M059J (cell line): ENCODE results near the gene DLGAP3. TPM values are rescaled to one million over a fixed set of nuclear protein-coding genes. Genes with fewer than 3 reads are reported as not detected.
"Not testable (repeated sequence)": the region's sequence is repeated elsewhere in the genome, so short reads cannot be mapped to it uniquely, and the experiment has no call there.

Experiments used
- DNase-seq: peaks from one replicate; pipeline ENCODE4 v3.0.0-alpha.2; 2012; ENCODE audit warnings: low read depth
- total RNA-seq: library from RNA; depleted of rRNA; stranded (reverse); fragments of >200 nt; shearing (Covaris generic); gene quantifications from 2 replicates; pipeline ENCODE4 v1.2.3, GENCODE V29; 2014; rRNA removed

DLGAP3 gene
- total RNA-seq, 1 experiment from 2014 or later, result 0.05 TPM

DNA sequence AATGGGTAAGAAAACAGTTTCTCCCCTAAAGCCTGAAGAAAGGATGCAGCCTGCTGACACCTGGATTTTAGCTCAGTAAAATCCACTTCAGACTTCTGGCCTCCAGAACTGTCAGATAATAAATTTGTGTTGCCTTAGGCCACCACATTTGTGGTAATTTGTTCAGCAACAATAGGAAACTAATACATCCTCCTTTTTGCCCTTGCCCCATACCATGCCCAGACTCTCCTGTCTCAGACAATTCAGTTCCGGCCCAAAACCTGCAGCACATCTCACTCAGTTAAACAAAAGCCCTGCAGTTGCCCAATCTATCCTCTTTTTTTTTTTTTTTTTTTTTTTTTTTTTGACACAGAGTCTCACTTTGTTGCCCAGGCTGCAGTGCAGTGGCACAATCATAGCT is 95.7 kb downstream of the DLGAP3 start:
- no peak for DNase-seq

DNA sequence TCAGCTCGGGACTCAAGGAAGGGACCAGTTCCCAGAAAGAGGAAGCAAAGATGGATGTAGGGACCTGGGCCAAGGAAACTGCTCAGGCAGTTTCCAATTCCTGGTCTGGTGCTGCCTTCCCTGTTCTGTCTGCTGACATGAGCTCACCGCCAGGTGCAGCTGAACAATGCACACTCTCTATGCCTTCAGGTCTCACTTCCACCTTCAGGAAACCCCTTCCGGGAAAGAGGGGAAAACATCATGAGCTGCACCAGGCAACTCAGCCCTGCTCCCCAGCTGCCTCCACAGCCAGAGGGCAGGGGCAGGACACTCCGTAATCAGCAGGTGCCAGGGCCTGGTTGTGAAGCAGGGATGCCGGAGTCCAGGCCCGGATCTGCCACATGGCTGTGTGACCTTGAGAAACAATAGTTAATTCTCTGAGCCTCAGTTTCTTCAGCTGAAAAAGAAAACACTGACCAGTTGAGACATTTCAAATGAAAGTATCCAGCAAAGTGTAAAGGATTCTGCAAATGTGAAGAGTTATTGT is 97.7 kb downstream of the DLGAP3 start:
- no peak for DNase-seq

DNA sequence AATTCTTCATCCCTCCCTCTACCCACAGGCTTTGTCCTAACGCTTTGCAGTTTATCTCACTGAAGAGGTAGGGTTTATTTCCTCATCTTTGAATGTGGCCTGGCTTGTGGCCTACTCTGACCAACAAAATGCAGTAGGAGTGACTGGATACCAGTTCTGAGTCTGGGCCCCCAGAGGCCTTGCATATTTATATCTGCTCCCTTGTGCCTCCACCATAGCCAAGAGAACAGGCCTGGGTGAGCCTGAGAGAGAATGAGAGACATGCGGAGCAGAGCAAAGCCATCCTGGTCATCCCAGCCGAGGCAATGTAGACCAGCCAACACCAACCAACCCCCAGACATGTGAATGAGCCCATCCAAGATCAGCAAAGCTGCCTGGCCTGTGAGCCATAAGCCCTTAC is 100.2 kb downstream of the DLGAP3 start:
- no peak for DNase-seq

DNA sequence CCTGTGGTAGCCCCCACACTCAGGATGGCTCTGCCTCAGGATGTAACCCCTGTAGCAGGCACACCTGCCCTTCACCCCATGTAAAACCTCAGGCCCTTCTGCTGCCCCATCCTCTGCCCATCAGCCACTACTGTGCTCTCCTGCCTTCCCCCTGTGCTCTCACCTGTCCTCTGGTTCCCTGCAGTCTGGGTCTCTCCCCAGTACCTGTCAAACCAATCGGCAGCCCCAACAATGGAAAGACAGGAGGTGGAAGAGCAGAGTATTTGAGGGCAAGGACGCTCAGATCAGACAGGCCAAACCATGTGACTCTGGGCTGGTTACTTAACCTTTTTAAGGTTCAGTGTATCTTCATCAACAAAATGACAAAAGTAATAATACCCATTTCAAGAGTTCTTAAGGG is 100.8 kb downstream of the DLGAP3 start:
- DNase-seq, result no peak

DNA sequence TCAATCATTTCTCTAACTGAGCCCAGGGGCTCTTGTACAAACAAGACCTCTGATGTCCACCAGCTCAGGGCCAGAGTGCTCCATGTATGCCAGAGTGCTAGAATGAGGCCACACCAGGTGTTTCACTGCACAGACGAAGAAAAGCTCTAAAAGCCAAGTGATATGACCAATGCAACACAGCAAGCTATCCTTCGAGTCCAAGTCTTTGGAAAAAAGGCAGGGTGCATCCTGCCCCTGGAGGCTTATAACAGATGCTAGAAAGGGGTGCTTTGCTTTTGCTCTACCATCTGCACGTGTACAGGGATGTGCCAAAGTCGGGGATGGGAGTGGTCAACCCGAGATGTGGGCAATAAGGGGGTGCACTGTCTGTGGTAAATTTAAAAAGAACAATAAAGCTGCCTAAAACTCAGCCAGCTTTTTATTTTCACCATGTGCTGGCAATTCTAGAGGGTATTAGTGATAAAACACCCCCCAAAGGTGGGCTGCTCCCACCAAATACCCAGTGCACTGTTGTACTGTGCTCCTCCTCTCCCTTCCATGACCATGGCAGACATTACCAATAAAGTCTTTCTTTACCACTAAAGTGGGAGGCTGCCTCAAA is 102.0 kb downstream of the DLGAP3 start:
- DNase-seq, result no peak

DNA sequence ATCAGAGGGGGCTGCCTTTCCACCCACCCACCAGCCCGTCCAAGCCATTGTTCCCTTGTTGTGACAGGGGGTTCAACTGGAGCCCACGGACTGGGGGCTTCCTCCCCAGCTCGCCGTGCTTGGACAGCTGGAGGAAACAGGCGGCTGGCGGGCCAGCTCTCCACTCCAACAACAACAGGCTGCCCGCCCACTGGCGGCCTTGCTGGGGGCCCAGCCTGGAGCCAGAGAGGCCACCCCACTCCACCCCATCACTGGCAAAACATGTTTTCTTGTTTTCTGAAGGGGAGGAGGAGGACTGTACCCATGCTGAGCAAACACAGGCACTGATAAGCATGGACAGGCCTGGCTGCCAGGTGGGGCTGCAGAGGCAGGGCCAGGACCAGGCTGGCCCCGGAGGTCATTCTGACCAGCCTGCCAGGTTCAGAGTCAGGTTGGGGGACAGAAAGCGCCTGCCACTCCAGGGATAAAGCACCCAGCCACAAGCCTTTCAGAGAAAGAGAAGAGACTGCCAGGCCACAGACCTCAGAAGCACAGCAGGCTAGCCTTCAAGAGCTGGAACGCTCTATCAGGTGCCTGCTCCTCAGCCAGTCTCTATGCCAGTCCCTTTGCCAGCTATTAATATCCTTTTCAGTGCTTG is 103.9 kb downstream of the DLGAP3 start:
- DNase-seq, result no peak

DNA sequence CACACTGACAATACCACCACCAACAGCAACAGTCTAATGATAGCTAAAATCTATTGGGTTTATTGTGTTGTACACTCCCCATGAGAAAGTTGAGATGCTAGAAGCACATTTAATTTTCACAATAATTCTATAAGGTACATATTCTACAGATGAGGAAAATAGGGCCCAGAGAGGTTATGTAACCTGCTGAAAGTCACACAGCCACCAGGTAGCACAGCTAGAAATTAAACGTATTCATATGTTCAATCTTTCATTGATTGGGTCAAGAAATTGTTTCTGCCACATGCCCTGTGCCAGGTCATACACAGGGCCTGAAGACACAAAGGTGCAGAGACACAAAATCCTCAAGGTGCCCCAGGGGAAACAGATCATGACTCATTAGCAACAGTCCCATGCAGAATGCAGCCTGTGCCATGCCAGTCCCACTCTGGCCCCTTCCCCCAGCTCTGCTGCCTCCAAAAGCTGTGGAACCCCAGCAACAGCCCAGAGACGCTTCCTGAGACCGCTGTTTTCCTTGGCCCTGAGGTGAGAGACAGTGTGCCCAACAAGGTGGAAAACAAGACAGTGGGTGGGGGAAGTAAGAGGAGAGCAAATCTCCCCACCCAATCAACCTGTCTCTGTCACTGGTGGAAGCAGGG is 104.5 kb downstream of the DLGAP3 start:
- no peak for DNase-seq

DNA sequence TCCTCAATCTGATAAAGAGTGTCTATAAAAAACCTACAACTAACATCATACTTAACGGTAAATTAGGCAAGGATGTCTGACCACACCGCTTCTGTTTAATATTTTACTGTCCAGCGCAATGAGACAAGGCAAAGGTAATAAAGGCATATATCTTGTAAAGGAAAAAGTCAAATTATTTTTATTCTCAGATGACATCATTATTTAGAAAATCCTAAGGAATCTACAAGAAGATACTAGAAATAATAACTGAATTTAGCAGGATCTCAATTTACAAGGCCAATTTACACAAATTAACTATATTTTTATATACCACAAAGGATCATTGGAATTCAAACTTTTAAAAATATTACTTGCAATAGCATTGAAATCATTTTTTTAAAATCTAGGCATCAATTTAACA is 107.2 kb downstream of the DLGAP3 start:
- DNase-seq, result no peak

DNA sequence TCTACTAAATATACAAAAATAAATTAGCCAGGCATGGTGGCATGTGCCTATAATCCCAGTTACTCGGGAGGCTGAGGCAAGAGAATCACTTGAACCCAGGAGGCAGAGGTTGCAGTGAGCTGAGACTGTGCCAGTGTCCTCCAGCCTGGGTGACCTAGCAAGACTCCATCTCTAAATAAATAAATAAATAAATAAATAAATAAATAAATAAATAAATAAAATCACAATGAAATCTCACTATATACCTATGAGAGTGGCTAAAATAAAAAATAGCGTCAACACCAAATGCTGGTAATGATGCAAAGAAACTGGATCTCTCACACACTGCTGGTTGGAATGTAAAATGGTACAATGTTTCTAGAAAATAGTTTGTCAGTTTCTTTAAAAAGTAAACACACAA is 110.6 kb downstream of the DLGAP3 start:
- DNase-seq, result not testable (repeated sequence)

DNA sequence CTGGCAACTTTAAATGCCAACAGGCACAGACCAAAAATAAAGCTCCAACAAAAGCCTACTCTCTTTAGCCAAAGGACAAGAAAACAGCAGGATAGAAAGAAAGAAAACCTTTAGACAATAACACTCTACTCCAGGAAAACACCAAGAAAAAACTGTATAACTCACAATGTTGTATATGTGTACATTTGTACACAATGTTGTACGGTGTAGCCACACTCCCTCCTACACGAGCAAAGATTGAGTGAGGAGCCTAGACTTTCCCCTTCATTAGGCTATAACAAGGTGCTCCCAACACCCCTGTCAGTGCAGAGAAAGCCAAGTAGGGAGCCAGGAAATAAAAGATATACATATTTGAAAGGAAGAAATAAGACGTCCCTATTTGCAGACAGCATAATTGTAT is 112.7 kb downstream of the DLGAP3 start:
- no peak for DNase-seq

DNA sequence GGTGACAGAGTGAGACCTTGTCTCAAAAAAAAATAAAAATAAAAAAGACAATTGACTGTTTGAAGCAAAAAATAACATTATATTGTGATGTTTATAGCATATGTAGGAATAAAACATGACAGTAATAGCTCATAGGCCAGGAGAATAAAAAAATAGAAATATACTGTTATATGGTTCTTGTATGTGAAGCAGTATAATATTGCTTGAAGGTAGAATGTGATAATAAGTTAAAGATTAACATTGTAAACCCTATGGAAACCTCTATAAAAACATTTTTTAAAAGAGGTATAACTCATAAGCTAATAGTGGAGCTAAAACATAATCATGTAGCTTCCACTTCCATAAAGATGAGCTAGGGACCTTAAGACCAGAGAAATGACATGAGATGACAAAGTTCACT is 113.1 kb downstream of the DLGAP3 start:
- no peak for DNase-seq

Other genes starting within 250 kb of the DLGAP3 start
- gene GJB5, start 174.6 kb downstream of the DLGAP3 start, total RNA-seq, result not detected in 2 replicates
- not detected in 2 replicates for gene GJB4, start 169.9 kb downstream of the DLGAP3 start, total RNA-seq
- gene GJB3, start 148.4 kb downstream of the DLGAP3 start, total RNA-seq, result 0.57 and 1.9 TPM in 2 replicates
- gene GJA4, start 136.7 kb downstream of the DLGAP3 start, total RNA-seq, result not detected in 2 replicates
- 36.1 and 44.9 TPM in 2 replicates for gene SMIM12, start 69.9 kb downstream of the DLGAP3 start, total RNA-seq
- 42.5 and 51.6 TPM in 2 replicates for gene TMEM35B, start 55.7 kb upstream of the DLGAP3 start, total RNA-seq
- 7.0 and 10.8 TPM in 2 replicates for gene ZMYM6, start 102.3 kb upstream of the DLGAP3 start, total RNA-seq
- gene ZMYM1, start 149.7 kb upstream of the DLGAP3 start, total RNA-seq, result 23.1 and 28.1 TPM in 2 replicates